HS-27A (cell line): ENCODE data around the gene CD2BP2.
"Not testable (repeated sequence)": the region's sequence is repeated elsewhere in the genome, so short reads cannot be mapped to it uniquely, and the experiment has no call there.

Source experiments
- DNase-seq: peaks from one replicate; pipeline ENCODE4 v3.0.0-alpha.2; 2012; ENCODE audit warnings: low read depth, missing footprints

The CD2BP2 gene

DNA sequence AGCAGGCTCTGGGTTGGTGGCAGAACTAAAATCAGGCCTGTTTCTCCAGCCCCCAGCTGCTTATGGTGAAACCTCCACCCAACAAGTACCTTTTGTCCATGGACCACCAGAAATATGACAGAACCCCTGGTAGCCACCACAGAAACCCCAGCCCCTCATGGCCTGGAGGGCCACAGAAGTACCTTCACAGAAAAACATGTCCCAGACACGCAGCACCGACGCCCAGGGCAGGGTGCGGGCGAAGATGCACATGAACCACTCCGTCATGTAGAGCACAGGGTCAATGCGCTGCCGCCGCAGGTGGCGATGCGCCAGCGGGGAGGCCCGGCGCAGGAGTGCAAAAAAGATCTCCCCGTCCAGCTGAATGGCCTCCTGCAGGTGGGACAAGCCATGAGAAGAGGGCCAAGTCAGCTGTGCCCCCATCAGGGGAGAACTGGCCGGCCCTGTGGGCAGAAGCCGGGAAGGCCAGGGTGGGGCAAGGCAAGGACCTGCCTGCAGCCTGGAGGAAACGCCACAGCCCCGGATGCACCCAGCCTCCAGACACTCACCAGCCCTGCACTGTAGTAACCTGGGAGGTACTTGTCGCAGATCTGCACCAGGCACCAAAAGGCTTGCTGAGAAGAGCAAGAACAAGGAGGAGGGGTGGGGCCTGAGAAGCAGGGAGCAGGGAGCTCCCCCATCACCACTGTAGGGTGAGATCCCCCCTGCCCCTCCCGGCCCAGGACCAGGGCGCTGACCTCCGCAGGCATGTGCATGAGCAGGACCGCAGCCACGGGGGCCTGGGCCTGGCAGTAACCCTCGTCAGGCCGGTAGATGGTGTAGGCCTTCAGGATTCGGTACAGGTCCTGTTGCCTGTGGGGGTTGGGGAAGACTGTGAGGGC, 4.1 kb upstream of the CD2BP2 start:
- DNase-seq: no peak

DNA sequence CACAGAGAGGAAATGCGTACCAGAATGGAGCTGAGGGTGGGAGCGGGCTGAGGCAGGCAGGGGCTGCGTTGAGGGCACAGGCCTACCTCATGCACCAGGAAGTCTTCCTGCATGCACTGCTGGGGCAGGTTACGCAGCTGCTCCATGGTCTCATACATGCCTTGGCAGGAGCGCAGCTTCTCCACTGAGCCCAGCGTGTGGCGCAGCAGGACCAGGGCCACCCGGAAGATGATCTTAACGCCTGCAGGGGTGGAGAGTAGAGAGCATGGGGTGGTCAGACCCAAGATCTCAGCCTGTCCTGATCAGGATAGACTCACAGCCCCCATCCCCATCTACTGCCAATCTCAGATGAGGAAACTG, 3.4 kb upstream of the CD2BP2 start:
- DNase-seq: no peak

DNA sequence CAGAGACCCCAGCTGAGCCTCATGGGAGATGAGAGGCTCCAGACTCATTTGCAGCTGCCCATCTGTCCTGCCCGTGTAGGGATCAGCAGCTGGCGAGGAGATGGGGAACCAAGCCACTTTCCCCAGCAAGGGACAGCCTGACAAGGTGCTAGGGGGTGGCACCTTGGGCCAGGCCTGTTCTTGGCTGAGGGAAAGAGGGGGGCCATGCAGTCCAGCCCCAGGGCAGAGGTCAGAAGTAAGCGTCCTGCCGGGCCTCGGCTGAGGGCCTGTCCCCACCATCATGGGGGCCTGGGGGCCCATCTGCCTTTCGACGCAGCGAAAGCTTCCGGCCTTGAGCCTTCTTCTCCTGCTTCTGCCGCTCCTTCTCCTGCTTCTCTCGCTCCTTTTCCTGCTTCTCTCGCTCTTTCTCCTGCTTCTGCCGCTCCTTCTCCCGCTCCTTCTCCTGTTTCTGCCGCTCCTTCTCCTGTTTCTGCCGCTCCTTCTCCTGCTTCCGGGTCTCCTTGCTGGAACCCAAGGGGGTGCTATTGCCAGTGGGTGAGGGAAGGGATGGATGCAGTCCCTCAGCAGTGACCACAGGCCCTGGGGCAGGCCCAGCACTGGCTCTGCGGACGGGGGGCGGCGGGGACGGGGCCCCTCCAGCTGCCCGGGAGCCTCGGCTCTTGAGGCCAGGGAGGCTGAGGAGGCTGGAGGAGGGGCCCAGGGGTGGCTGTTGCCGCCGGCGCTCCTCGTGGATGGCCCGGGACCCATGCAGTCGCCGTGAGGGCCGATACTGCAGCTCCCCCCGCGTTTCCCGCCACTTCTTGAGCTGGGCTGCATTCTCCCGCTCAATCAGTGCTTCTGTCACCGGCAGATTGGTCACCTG, 2.8 kb upstream of the CD2BP2 start:
- DNase-seq: no peak

DNA sequence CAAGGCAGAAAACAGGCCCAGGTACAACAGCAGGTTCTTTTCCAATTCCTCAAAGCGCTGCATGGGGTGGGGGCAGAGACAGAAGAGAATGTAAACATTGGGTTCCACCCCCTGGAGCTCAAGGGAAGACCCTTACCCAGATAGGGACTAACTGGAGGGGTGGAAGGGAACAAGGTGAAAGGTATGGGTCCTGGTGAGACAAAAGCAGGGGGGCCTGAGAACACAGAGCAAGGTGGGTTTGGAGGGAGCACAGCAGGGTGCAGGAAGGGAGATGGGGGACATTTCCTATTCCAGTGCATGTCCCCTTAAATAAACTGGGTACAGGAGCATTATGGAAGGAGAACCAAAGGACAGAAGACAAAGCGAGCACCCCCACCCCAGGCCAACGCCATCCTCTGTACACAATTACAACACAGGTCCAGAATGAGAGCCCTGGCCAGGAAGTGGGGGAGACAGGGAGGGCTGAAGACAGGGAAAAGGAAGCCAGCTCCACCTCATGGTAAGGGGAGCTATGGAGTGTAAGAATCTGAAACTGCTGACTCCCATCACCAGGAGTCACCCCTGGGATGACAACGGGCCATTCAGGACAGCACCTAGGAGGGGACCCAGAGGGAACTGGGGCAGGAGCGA, 2.1 kb upstream of the CD2BP2 start:
- DNase-seq: no peak

DNA sequence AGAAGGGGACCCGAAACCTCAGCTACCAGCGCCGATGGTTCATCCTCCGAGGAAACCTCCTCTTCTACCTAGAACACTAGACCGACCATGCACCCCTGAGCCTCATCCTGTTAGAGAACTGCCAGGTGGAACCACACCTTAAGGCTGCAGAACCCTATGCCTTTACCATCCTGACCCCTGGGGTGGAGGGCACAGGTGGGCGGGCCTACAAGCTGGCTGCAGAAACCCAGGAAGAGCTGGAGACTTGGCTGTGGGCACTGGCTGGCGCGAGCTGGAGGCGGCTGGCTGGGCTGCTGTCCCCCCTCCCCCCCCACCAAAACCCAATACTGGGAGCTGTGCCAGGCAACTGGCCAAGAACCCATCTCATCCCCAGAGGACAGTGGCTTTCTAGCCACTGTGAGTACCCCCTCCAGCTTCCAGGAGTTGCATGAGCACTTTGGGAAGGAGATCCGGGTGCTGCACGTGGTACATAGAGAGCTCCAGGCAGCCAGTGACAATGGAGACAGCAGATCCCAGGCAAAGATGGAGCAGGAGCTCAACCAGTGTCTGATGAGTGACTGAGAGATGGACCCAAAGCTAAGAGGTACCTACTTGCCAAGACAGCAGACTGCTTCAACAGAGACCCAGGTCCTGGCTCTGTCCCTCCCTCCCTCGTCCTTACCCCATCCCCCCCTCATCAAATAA, 1.4 kb upstream of the CD2BP2 start:
- DNase-seq: no peak

DNA sequence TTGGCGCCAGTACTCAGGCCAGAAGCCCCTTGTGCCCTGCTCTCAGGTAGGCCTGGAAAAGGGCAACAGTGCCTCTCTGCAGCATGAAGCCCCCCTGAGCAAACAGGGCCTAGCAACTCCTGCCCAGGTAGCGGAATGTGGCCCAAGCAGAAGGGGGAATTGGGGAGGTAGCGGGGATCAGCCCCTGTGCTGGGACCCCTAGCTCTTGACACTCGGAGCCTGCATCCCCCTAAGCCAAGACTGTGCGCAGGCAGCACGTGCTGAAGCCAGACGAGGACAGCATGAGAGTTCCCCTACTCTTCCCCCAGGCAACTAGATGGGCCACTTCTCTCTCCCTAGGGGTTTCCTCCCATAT, 823 bp upstream of the CD2BP2 start:
- DNase-seq: no peak

DNA sequence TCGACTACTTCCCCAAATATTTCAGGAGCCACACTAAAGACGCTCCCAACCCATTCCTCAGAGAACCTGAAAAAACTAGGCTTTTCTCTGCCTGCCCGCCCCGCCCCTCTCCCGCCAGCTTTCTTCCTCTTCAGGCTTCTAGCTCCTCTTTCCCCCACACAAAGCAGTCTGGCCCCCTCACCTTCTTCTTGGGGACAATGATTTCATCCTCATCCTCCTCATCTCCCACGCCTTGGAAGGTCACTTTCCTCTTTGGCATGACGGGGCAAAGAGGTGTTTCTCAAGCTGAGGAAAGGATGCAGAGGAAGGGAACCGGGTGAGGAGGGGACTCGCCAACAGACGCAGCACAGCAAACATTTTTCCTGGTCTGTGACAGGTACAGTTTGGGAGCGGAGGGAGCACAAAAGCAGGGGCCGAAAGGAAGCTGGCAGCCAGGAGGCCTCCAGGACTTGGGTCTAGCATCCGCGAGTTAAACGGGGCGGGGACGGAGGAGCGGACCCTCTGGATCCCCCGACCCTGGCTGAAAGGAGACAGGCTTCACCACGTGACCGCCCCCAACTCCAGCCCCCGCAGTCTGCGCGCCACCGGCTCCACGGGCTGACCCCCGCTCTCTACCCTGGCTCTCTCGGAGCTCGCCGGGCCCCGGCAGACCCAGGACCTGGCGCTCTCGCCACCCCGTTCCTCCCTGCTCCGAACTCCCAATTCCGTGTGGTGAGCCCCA, 525 bp downstream of the CD2BP2 start:
- DNase-seq: no peak

DNA sequence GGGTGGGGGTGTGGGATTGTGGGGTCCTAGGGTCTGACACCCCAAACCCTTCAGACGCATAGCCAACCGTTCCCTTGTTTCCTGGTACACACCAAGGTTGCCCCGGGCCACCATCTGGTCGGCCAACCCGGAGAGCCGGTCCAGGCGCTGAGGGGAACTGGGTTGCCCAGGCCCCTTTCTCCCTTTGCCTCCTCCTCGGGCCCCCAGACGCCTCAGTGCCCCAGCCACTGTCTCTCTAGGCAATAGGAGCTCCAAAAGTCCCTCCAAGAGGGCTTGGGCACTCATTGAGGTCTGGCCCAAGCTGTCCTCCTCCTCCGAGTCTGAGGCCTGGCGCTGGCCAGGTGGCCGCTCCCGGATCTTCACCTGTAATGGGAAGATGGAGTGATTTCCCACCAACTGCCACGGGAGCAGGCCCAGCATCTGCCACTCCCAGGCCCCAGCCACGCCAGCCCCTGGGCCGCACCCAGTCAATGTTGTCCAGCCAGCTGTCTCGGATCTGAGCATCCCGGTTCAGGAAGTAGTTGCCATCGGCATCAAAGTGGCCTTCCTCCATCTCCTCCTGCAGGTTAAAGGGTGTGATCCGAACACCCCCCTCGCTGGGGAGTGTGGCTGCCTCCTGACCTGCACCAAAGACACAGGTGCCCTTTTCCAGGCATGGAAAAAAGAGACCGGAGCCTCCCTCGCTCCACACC, 1.5 kb downstream of the CD2BP2 start:
- no peak for DNase-seq

DNA sequence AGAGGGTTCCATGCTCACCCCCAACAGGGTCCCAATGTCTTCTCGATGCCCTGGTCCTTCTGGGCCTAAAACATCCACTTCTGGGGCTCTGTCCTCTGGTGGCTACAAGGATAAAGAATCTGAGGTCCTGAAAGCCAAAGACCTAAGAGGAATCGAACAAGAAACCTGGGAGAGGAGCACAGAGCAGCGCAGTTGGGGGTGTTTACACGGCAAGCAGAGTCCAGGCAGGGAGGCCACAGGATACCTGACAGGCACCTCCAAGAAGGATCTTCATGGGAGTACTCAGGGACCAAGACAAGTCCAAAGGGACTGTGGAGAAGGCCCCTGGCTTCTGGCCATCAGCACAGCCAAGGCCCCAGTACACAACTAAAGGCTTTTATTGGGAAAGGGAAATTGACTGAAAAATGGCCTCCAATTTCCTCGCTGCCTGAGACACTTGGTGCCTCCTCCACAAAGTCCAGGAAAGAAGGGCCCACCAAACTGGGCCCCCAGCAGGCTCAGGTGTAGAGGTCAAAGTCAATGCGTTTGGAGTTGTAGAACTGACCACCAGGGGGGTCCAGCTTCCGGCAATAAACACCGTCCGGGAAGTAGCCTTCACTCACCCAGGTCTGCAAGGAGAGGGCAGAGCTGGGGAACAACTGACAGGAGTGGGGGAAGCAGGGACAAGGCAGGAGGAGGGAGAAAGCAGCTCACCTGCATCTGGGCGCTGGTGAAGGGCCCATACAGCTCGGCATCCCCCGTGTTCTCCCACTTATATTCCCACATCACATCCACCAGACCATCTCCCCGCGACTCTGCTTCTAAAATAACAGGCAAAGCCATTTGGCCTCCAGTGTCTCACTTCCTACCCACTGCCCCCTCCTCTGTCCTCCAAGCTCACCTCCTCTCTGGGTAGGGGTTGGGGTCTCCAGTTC, 2.4 kb downstream of the CD2BP2 start:
- DNase-seq: no peak

DNA sequence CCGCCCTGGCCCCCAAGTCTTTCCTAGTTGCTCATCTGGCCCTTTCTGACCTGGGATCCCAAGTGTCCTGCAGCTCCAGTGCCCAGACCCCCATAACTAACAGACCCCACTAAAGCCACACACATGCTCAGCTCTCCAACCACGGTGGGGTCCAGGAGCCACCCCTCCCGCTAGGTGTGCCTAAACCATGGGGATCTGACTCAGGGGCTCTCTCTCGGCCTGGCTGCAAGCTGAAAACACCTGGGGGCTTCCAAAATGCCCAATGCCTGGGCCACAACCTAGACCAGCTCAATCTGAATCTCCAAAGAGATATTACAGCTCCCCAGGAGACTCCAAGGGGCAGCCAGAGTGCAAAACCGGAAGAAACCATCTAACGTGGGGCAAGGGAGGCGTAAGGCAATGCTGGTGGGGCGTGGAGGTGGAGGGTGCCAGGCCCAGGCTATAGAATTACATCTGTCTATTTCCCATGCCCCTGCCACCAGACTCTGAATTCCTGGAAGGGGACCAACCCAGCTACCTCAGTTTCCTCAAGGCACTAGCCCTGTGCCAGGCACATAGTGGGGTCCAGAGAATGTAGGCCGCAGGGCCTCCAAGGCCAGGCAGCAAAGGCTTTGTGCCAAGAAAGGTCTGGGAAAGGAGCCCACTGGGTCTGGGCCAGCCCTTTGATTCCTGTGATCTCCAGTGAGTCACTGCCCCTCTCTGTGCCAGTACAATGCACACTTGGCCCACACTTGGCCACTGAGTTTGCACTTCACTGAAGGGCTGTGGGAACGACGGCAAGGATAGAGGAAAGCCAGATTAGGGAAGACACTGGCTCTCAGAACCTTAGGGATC, 3.3 kb downstream of the CD2BP2 start:
- no peak for DNase-seq

DNA sequence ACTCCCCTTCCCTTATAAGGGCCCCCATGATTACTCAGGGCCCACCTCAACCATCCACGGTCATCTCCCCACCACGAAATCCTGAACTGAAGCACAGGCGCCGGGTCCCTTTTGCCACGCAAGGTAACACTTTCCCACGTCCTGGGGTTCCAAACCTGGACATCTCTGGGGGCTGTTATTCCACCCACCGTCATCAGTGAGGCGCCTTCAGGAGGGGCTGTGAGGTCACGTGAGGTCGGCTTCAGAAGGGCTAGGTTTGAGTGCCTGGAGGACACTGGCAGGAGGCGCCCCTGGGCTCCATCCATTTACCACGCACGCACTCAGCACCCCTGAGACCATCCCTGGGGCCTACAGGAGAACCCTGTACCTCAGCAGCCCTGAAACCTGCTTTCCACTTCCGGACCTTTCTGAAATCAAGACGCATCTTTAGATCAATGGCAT, 4.1 kb downstream of the CD2BP2 start:
- no peak for DNase-seq

DNA sequence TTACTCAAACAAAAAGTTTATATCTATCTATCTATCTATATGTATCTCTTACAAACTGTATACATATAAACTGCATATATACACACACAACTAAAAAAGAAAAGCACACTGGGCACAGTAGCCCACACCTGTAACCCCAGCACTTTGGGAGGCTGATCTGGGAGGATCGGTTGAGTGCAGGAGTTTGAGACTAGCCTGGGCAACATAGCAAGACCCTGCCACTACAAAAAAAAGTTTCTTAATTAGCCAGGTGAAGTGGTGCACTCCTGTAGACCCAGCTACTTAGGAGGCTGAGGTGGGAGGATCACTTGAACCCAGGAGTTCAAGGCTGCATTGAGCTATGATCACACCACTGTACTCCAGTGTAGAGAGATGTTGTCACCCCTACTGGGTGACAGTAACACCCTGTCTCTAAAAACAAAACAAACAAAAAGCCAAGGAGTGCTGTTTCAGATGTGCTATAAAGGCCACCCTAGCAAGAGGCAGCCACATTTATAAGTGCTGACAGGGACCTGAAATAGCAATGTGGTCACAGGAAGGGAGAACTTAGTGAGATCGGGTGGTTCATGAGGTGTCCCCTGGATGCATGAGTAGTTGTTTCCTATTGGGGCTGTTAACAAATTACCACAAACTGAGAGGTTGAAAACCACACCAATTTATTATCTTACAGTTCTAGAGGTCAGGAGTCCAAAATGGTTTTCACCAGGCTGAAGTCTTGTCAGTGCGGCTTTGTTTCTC, 4.8 kb downstream of the CD2BP2 start:
- no peak for DNase-seq

DNA sequence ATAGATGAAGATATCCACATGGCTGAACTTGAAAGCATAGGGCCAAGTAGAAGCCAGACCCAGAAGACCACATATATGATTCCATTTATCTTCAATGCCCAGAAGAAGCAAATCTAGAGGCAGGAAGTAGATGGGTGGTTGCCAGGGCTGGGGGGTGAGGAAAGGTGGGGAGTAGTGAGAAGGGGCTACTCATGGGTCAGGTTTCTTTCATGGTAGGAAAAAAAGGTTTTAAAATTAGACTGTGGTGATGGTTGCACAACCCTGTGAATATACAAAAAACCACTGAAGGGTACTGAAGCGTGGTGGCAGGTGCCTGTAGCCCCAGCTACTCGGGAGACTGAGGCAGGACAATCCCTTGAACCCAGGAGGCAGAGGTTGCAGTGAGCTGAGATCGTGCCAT, 5.4 kb downstream of the CD2BP2 start:
- DNase-seq: no peak

DNA sequence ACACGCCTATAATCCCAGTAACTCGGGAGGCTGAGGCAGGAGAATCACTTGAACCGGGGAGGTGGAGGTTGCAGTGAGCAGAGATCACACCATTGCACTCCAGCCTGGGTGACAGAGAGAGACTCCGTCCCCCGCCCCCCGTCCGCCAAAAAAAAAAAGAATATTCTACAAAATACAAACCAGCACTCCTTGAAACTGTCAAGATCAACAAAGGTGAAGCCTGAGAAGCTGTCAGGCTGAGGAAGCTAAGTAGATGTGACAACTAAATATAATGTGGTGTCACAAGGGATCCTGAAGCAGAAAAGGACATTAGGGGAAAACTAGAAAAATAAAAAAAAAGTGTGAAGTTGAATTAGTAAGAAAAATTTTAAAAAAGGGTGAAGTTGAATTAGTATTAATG, 6.2 kb downstream of the CD2BP2 start:
- DNase-seq: no peak

DNA sequence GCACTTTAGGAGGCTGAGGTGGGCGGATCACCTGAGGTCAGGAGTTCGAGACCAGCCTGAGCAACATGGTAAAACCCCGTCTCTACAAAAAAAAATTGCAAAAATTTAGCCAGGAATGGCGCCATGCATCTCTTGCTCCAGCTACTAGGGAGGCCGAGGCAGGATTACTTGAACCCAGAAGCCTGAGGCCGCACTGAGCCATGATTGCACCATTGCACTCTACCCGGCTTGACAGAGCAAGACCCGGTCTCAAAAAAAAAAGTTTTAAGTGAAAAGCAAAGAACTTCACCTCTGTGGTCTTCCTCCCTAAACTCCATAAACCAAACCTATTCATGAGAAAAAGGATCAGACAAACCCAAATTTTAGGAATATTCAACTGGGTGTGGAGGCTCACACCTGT, 7.0 kb downstream of the CD2BP2 start:
- DNase-seq: no peak

DNA sequence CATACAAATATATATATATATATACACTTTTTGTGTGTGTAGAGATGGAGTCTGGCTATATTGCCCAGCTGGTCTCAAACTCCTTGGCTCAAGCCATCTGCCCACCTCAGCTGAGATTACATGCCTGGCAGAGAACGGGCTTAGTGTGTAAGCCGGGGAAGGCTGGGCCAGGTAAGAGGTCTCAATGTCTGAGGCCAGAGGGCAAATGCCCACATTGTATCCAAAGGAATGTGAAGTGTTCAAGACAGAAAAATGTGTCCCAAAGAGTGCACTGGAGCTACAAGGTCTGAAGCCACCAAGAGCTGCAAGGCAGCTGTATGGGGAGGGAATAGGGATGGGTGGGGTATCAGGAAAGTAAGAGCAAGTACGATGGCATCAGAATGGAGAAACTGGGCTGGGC, 8.8 kb downstream of the CD2BP2 start:
- no peak for DNase-seq

DNA sequence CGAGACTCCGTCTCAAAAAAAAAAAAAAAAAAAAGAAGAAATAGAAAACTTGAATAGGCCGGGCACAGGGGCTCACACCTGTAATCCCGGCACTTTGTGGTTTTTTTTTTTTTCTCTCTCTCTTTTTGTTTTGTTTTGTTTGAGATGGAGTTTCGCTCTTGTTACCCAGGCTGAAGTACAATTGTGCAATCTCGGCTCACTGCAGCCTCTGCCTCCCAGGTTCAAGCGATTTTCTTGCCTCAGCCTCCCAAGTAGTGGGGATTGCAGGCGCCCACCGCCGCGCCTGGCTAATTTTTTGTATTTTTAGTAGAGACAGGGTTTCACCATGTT, 11.7 kb downstream of the CD2BP2 start:
- not testable (repeated sequence) for DNase-seq

DNA sequence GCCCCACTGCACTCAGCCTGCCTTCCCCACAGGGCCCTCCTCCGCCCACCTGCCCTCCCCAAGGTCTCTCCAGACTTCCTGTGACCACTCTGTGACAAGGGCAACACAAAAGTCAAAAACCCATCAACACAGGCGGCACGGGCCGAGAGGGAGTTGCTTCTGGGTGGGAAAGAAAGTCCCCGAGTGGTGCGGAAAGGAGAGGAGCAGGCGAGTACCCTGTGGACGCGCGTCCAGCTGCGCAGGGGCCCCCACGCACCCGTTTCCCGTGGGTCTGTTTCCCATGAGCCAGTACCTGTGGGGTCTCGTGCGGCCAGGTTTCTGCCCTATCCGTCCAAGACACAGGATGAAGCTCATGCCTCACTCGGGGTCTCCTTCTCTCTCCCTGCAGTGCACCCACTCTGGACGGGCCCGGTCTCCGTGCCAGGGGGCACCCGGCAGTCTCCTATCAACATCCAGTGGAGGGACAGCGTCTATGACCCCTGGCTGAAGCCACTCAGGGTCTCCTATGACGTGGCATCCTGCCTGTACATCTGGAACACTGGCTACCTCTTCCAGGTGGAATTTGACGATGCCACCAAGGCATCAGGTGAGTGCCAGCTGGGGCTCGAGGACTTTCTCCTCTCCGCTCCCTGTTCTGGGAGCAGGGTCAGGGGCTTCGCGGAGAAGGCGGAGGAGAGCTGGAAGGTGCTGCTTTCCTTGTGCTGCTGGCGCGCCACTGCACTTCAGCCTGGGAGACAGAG, 12.2 kb downstream of the CD2BP2 start:
- DNase-seq: no peak
